Heart left ventricle (tissue), 16 donors: ENCODE results near the gene TFAP2C. TPM values are rescaled to one million over a fixed set of nuclear protein-coding genes. Genes with fewer than 3 reads are reported as not detected.
A peak's percentile ranks its signal among the peaks of the same experiment; 100 is the strongest.

Source experiments
- ATAC-seq, 4 donors: fragments of 200-7000 bp; cut with Tn5 transposase; one replicate each; pipeline ENCODE4 v1.9.1; 2020 to 2022; ENCODE audit warnings: moderate library complexity in 4 of 4, mild to moderate bottlenecking in 3 of 4, moderate number of reproducible peaks in 1 of 4
- DNase-seq, 5 donors: peaks; one replicate each; pipeline ENCODE4 v3.0.0-alpha.2; 2020
- H3K27ac ChIP-seq, 12 donors: fragments of 200-600 bp; sonication (generic) in 4 of 12; one replicate each; pipeline versions ENCODE4 v1.5.0 to v1.8.0; 2016 to 2022; ENCODE audit warnings: mild to moderate bottlenecking in 2 of 12
- H3K27me3 ChIP-seq, 9 donors: fragments of 200-600 bp; sonication (generic) in 2 of 9; one replicate each; pipeline versions ENCODE4 v1.5.1 to v1.8.0; 2016 to 2022; ENCODE audit warnings: mild to moderate bottlenecking in 3 of 9
- H3K36me3 ChIP-seq, 9 donors: fragments of 200-600 bp; sonication (generic) in 2 of 9; one replicate each; pipeline versions ENCODE4 v1.5.0 to v1.8.0; 2018 to 2022; ENCODE audit warnings: mild to moderate bottlenecking in 2 of 9
- H3K4me1 ChIP-seq, 12 donors: fragments of 200-600 bp; sonication (generic) in 4 of 12; one replicate each; pipeline versions ENCODE4 v1.5.0 to v1.8.0; 2016 to 2022; ENCODE audit warnings: mild to moderate bottlenecking in 3 of 12
- H3K4me3 ChIP-seq, 12 donors: fragments of 200-600 bp; sonication (generic) in 4 of 12; one replicate each; pipeline versions ENCODE4 v1.5.0 to v1.8.0; 2017 to 2022; ENCODE audit warnings: mild to moderate bottlenecking in 9 of 12, moderate library complexity in 4 of 12
- H3K9me3 ChIP-seq, 12 donors: fragments of 200-600 bp; sonication (generic) in 4 of 12; one replicate each; pipeline versions ENCODE4 v1.5.0 to v1.8.0; 2016 to 2022; ENCODE audit warnings: mild to moderate bottlenecking in 1 of 12
- CTCF ChIP-seq, 12 donors: fragments of 200-600 bp; sonication (generic) in 4 of 12; IDR thresholded peaks; one replicate each; pipeline versions ENCODE4 v1.5.0 to v1.8.0; 2018 to 2022; ENCODE audit warnings: antibody characterized with exemption in 12 of 12, mild to moderate bottlenecking in 5 of 12
- POLR2A ChIP-seq, 2 donors: fragments of 450-650 bp; IDR thresholded peaks; one replicate each; pipeline ENCODE4 v1.6.1; 2017; ENCODE audit warnings: antibody characterized with exemption in 2 of 2, mild to moderate bottlenecking in 2 of 2, moderate library complexity in 2 of 2
- WGBS, 4 donors: extraction: QIAGEN DNeasy Blood & Tissue Kit in 2 of 4; methylation state at CpG; one replicate each; pipeline versions ENCODE4 v1.1.5 to v1.1.7; 2013 to 2018; 5-methylcytosine and 5-hydroxymethylcytosine counted together
- intact Hi-C, 10 donors: fragments of 100-400 bp; cut with DNase I; formaldehyde crosslinking; loops; one replicate each; pipeline versions ENCODE4 v1.11.1 to v1.14.2; 2022
- polyA plus RNA-seq, 2 donors: library from polyadenylated mRNA; stranded (reverse); fragments of 200-250 nt; gene quantifications; one replicate each; pipeline ENCODE4 v1.2.3, GENCODE V29; 2013
- total RNA-seq, 9 donors: library from RNA; depleted of rRNA in 2 of 9; stranded (reverse); fragments of >200 nt in 2 of 9; fragmentation: NEBNext Ultra II Directional in 3 of 9; extraction: Animal tissue kit (Norgen Biotek cat#: 25700) in 3 of 9; gene quantifications; one replicate each; pipeline versions ENCODE4 v1.1.0 to v1.2.4, GENCODE V29; 2016 to 2023
- donor health status: ischemic (EF 13 %, LVEDD 7.1; RV severe dilation, severe dysfunction).
- donor health status: healthy with polysubstance abuse.
- donor health status: DM: no; HTN: yes; CAD: no.
- donor health status: DM: no; HTN: no; CAD: no.
- donor health status: ischemic (EF 25% LVEDD 6.9; RV normal size, moderate dysfunction).
- donor health status: ischemic (EF 25% LVEDD 5.7; RV mildly dilated, moderate dysfunction).
- donor health status: healthy.
- donor health status: DM: yes; HTN: yes; CAD: no.
- donor health status: ischemic (EF 35%, LVEDD 5.7; RV mildly dilated, moderate dysfunction).
- donor health status: nonischemic (EF 11% LVEDD 7.7; RV severe dilation, severe dysfunction).
- donor health status: DM: yes; HTN: yes; CAD: no.
- donor health status: PGD.
- donor health status: ischemic (EF 29% LVEDD 5.4; RV normal size, mild dysfunction).
- donor health status: nonischemic (EF 23%, LVEDD 6.1; RV moderate dilation, normal function).

The TFAP2C gene
- total and polyA plus RNA-seq, 11 donors: 0.09 to 1.00 (median 0.23) TPM; not detected in 5

GRCh38 chr20:56630086-56630493 lies 984 bp downstream of the TFAP2C start:
- Histone ChIP-seq H3K4me3 (peak overlapping the region in 11 of 12 donors; percentile 9 to 60 (median 48)), H3K27me3 (peaks cover 65 to 100% (median 97%) of the 10 kb centered on the region in 9 donors), H3K27ac (peak overlapping the region in 1 of 12 donors; percentile 82), H3K4me1 (peaks cover 4 to 61% (median 31%) of the 10 kb centered on the region in 12 donors), H3K9me3 (no peaks in the 10 kb centered on the region), H3K36me3 (no peaks in the 10 kb centered on the region)
- TF ChIP-seq POLR2A (IDR thresholded peaks at IDR 0.05) (no peak), CTCF (IDR thresholded peaks at IDR 0.05) (peak in 7 of 12 donors; percentile 7 to 38 (median 24))
- DNase-seq (no peak), ATAC-seq (peak in 2 of 4 donors; percentile 18 to 22)
- intact Hi-C loops: no loop called here
- 1 to 3% (median 2%) methylated on average over 19 to 38 of the region's 38 CpGs for WGBS, 4 donors

- intact Hi-C loops: no loop called here
- WGBS, 4 donors: 3 to 4% (median 3%) methylated on average over 42 to 82 of the region's 82 CpGs
- H3K27me3 ChIP-seq: peaks cover 61 to 100% (median 91%) of the 10 kb centered on the region in 9 donors
- H3K27ac ChIP-seq: peak overlapping the region in 1 of 12 donors; percentile 82
- ATAC-seq (peak in 1 of 4 donors; percentile 4), DNase-seq (no peak)
- peak overlapping the region in 11 of 12 donors; percentile 9 to 60 (median 48) for H3K4me3 ChIP-seq
- no peaks in the 10 kb centered on the region for H3K36me3 ChIP-seq
- H3K4me1 ChIP-seq: peaks cover 4 to 57% (median 31%) of the 10 kb centered on the region in 12 donors
- no peaks in the 10 kb centered on the region for H3K9me3 ChIP-seq
- no peak for TF ChIP-seq CTCF (IDR thresholded peaks at IDR 0.05)
- no peak for TF ChIP-seq POLR2A (IDR thresholded peaks at IDR 0.05)
Measured at GRCh38 chr20:56630506-56631317, 1.6 kb downstream of the TFAP2C start.

- no peak overlapping the region for H3K4me3 ChIP-seq
- H3K9me3 ChIP-seq: no peaks in the 10 kb centered on the region
- H3K4me1 ChIP-seq: peaks cover 4 to 49% (median 30%) of the 10 kb centered on the region in 12 donors
- H3K27ac ChIP-seq: peak overlapping the region in 1 of 12 donors; percentile 82
- no peaks in the 10 kb centered on the region for H3K36me3 ChIP-seq
- WGBS, 4 donors: 6 to 22% (median 15%) methylated on average over 22 to 48 of the region's 48 CpGs
- intact Hi-C loops: no loop called here
- TF ChIP-seq POLR2A (IDR thresholded peaks at IDR 0.05): no peak
- TF ChIP-seq CTCF (IDR thresholded peaks at IDR 0.05): no peak
- H3K27me3 ChIP-seq: peaks cover 54 to 100% (median 84%) of the 10 kb centered on the region in 9 donors
- DNase-seq: no peak
- ATAC-seq: no peak
Measured at GRCh38 chr20:56631318-56631989, 2.3 kb downstream of the TFAP2C start.

GRCh38 chr20:56631990-56632327 lies 2.9 kb downstream of the TFAP2C start:
- ATAC-seq (no peak), DNase-seq (no peak)
- no peaks in the 10 kb centered on the region for H3K36me3 ChIP-seq
- intact Hi-C loops: no loop called here
- H3K4me1 ChIP-seq: peaks cover 4 to 44% (median 30%) of the 10 kb centered on the region in 12 donors
- no peak overlapping the region for H3K4me3 ChIP-seq
- whole genome bisulfite sequencing, 4 donors: 35 to 51% (median 44%) methylated on average over 5 of the region's 5 CpGs
- TF ChIP-seq CTCF (IDR thresholded peaks at IDR 0.05): no peak
- no peak for TF ChIP-seq POLR2A (IDR thresholded peaks at IDR 0.05)
- H3K9me3 ChIP-seq: no peaks in the 10 kb centered on the region
- H3K27ac ChIP-seq: no peak overlapping the region
- peaks cover 49 to 100% (median 79%) of the 10 kb centered on the region in 9 donors for H3K27me3 ChIP-seq
